Activated B cell treated with CpG ODN at 0.5 μM for 24 hours (primary cell): ENCODE measurements around the gene PARP16. TPM values are rescaled to one million over a fixed set of nuclear protein-coding genes. Genes with fewer than 3 reads are reported as not detected.

ENCODE experiments used
- ATAC-seq: fragments of 200-7000 bp; cut with Tn5 transposase; one replicate; pipeline ENCODE4 v1.10.0; 2021; ENCODE audit warnings: low read depth, mild to moderate bottlenecking, moderate library complexity
- CTCF ChIA-PET: fragments of 350-600 bp; sonication (Branson Sonifier 250); formaldehyde crosslinking; loops from one replicate; lab custom pipeline; 2021; ENCODE audit warnings: antibody characterized with exemption; lab: Charles Lee
- POLR2A ChIA-PET: fragments of 350-600 bp; sonication (Branson Sonifier 250); formaldehyde crosslinking; loops from one replicate; lab custom pipeline; 2021; ENCODE audit warnings: antibody characterized with exemption; lab: Charles Lee
- DNase-seq: peaks from one replicate; pipeline ENCODE4 v3.0.0; 2022
- H3K27ac Mint-ChIP-seq: one replicate; pipeline ENCODE4 v1.8.0; 2020; ENCODE audit warnings: mixed read lengths
- H3K27me3 Mint-ChIP-seq: one replicate; pipeline ENCODE4 v1.8.0; 2021; ENCODE audit warnings: mixed read lengths
- H3K36me3 Mint-ChIP-seq: one replicate; pipeline ENCODE4 v1.8.0; 2021; ENCODE audit warnings: low read depth, mixed read lengths
- H3K4me1 Mint-ChIP-seq: one replicate; pipeline ENCODE4 v1.8.0; 2021; ENCODE audit warnings: mixed read lengths
- H3K4me3 Mint-ChIP-seq: one replicate; pipeline ENCODE4 v1.8.0; 2020; ENCODE audit warnings: mild to moderate bottlenecking, mixed read lengths
- H3K9me3 Mint-ChIP-seq: one replicate; pipeline ENCODE4 v1.8.0; 2020; ENCODE audit warnings: mixed read lengths
- intact Hi-C: fragments of 100-400 bp; cut with micrococcal nuclease; formaldehyde crosslinking; loops from one replicate; pipeline ENCODE4 v1.15.1; 2024
- total RNA-seq: library from RNA; stranded (reverse); gene quantifications from 2 replicates; pipeline ENCODE4 v1.2.3, GENCODE V29; 2022
- TF ChIP-seq, protein P1 (sequence below): fragments of 200-600 bp; IDR thresholded peaks from one replicate; pipeline ENCODE4 v1.8.0; 2022; ENCODE audit warnings: antibody characterized with exemption, mild to moderate bottlenecking

The PARP16 gene
- total RNA-seq, 1 donor from 2014 or later = 11.5 TPM

DNA sequence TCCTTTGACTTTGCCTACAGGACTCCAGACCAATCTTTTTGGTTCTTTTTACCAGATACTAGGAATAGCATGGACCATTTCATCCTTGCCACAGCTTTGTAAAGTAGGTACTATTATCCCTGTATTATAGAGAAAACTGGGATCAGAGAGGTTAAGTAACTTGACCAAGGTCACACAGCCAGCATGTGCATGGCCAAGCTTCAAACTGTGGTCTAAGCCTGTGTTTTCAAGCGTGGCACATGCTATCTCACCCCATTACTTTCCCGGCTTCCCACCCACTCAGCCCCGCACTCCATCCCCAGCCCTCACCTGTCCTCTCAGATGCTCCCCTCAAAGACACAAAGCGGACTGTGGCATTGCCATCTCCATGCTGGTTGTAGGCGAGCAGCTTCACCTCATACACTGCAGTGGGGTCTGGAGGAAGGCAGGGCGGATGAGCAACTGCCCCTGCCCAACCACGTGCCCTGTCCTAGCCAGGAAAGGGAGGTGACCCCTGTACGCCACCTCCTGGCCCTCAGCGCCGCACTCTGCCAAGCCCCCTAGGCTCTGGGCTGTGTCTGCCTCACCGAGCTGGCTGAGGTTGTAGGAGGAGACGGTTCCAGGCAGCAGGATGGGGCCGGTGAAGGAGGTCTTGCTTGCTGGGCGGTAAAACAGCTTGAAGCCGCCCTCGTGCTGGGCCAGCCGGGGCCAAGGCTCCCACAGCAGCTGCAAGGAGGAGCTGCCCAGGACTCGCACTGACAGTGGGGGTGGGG is 43.5 kb upstream of the PARP16 start:
- Mint-ChIP-seq H3K4me3 (no peak overlapping the region), H3K9me3 (no peaks in the 10 kb centered on the region), H3K27me3 (peaks cover 8% of the 10 kb centered on the region), H3K36me3 (no peaks in the 10 kb centered on the region), H3K27ac (no peak overlapping the region), H3K4me1 (peaks cover 5% of the 10 kb centered on the region)
- DNase-seq (no peak), ATAC-seq (no peak)
- TF ChIP-seq, protein P1, sequence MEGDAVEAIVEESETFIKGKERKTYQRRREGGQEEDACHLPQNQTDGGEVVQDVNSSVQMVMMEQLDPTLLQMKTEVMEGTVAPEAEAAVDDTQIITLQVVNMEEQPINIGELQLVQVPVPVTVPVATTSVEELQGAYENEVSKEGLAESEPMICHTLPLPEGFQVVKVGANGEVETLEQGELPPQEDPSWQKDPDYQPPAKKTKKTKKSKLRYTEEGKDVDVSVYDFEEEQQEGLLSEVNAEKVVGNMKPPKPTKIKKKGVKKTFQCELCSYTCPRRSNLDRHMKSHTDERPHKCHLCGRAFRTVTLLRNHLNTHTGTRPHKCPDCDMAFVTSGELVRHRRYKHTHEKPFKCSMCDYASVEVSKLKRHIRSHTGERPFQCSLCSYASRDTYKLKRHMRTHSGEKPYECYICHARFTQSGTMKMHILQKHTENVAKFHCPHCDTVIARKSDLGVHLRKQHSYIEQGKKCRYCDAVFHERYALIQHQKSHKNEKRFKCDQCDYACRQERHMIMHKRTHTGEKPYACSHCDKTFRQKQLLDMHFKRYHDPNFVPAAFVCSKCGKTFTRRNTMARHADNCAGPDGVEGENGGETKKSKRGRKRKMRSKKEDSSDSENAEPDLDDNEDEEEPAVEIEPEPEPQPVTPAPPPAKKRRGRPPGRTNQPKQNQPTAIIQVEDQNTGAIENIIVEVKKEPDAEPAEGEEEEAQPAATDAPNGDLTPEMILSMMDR = no peak
- intact Hi-C loops = no loop called here
- POLR2A ChIA-PET = no interaction called here
- CTCF ChIA-PET = no interaction called here

- Mint-ChIP-seq H3K36me3 (no peaks in the 10 kb centered on the region), H3K4me1 (peaks cover 5% of the 10 kb centered on the region), H3K4me3 (no peak overlapping the region), H3K27ac (no peak overlapping the region), H3K9me3 (no peaks in the 10 kb centered on the region), H3K27me3 (peaks cover 8% of the 10 kb centered on the region)
- ChIA-PET CTCF (no interaction called here), POLR2A (no interaction called here)
- TF ChIP-seq, protein P1 = no peak
- DNase-seq (no peak), ATAC-seq (no peak)
- intact Hi-C loops = no loop called here
Observed at GRCh38 chr15:65329288-65329983, 42.8 kb upstream of the PARP16 start.

GRCh38 chr15:65328506-65329287 is 42.0 kb upstream of the PARP16 start:
- H3K4me3 Mint-ChIP-seq = no peak overlapping the region
- DNase-seq = no peak
- POLR2A ChIA-PET = no interaction called here

DNA sequence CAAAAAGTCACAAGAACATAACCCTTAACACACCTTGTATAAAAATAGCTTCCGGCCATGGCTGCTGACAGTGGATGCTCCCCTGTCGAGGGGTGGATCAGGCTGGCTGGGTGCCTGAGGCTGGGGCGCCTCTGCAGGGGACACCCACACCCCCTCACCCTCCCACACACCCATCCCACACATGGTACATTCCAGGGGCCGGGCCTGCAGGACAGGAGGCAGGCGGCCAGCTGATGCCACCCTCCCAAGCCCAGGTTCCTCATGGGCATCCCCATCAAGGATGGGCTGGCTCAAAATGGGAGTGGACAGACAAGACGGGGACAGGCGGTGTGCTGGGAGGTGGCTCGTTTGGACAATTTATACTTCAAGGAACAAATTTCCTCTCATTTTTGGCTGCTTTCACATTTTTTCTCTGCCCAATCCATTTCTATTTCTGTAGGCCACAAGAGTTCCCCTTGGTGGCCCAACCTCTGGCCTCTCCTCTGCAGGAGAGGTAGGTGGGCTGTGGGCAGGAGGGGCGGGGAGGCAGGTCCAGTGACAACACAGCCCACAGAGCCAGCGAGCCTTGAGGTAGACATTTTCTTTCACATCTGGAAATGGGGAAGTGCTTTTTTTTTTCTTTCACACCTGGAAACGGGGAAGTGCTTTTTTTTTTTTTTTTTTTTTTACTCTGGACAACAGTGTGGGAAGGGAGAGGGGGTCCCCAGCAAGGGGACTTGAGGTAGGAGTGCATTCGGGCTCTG is 41.1 kb upstream of the PARP16 start:
- ChIA-PET POLR2A (no interaction called here), CTCF (no interaction called here)
- no peak for ATAC-seq
- intact Hi-C loops = no loop called here
- Mint-ChIP-seq H3K27ac (no peak overlapping the region), H3K4me3 (no peak overlapping the region), H3K4me1 (peaks cover 5% of the 10 kb centered on the region), H3K27me3 (peaks cover 9% of the 10 kb centered on the region), H3K9me3 (no peaks in the 10 kb centered on the region), H3K36me3 (no peaks in the 10 kb centered on the region)
- DNase-seq = no peak
- TF ChIP-seq, protein P1 = no peak

More at GRCh38 chr15:65328506-65329287, 42.0 kb upstream of the PARP16 start:
- CTCF ChIA-PET = no interaction called here
- Mint-ChIP-seq H3K36me3 (no peaks in the 10 kb centered on the region), H3K4me1 (peaks cover 5% of the 10 kb centered on the region), H3K27ac (no peak overlapping the region), H3K9me3 (no peaks in the 10 kb centered on the region), H3K27me3 (peaks cover 5% of the 10 kb centered on the region)
- intact Hi-C loops = no loop called here
- ATAC-seq = no peak
- TF ChIP-seq, protein P1 = no peak
